8988T (cell line): ENCODE data around the gene SDF4.

Experiments
- DNase-seq: peaks from one replicate; pipeline ENCODE4 v3.0.0; 2011

SDF4 gene

DNA sequence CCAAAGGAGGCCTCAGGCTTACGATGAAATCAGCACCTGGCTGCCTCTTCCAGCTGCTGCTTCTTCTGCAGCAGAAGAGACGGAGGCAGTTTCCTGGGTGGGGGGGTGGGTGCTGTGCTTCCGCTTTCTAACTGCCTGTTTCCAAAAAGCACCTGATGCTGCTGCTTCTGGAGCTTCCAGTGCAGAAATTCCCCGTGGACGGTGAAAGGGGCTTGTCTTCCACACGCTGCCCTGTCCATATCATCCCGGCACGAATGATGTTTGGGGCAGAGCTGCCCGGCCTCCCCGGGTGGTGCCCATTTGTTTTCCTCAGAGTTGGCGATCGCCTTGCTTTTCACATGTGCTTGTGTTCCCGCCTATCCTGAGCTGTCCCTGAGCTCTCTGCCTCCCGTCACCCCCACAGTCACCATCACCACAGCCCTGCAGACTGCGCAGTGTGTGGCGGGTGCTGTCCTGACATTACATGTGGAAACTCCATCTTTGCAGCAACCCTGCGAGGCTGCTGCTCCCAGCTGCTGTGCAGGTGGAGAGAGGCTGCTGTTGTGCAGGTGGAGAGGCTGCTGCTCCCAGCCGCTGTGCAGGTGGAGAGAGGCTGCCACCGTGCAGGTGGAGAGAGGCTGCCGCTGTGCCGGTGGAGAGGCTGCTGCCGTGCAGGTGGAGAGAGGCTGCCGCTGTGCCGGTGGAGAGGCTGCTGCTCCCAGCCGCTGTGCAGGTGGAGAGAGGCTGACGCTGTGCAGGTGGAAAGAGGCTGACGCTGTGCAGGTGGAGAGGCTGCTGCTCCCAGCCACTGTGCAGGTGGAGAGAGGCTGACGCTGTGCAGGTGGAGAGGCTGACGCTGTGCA, 56.4 kb downstream of the SDF4 start:
- DNase-seq, result no peak

DNA sequence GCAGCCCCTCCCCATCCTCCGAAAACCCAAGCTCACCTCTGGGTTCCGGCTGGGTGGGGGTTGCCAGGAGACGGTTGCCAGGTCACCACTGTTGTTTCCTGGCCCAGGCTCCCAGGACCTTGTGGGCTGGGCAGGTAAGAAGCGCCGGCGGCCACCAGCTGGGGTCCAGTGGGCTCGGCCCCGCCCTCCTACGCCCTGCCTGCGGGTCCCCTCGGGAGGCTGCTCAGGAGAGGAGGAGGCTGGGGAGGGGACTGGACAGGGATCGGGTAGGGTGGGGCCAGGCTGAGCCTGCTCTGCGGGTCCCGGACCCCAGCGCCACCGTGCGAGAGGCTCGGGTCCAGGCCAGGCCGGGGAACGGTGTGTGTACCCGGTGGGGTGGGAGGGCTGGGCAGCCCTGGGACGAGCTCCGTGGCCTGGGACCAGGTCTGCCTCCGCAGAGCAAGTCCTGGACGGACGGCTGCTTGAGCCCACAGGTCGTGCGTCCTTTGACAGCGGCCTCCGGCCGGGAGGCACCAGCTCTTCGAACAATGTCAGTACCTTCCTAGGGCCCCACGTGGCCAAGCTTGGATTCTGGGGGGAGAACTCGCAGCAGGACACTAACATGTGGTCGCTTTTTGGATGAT, 57.9 kb downstream of the SDF4 start, which contains the start of gene TTLL10:
Gene TTLL10 (plus strand): TSS at position 88 of the 623 bp plus-strand sequence. CDS start 5,336 bp downstream, outside the sequence.
- DNase-seq, result no peak

DNA sequence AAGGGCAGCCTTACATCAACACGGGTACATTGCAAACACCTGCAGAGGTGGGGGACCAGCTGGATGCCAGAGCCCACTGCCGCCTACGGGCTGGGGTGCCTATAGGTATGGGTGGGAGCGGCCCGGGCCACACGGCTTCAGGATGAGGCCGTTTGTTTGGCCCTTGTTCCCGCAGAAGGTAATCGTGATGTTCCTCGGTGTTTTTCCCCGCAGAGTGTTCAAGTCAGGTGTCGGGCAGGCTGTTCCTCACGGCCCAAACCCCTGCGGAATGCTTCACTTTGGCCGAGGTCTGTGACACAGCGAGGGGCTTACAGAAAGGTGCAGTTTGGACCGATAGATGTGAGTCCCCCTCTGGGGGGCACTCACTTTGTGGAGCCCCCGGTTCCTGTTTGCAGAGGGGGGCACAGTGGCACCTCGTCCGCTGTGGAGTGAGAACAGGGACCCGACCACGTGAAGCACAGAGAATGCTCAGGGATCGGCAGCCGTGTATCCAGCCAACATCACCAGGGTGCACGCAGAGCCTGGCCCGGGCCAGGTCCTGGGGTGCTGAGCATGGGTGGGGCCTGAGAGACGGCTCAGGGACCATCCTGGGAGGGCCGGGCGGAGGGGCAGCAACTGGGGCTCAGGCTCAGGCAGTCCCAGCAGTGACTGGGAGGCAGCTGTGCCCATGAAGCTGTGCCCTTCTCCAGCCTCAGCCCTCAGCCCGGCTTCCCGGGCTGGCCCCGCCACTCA, 58.6 kb downstream of the SDF4 start:
- no peak for DNase-seq

DNA sequence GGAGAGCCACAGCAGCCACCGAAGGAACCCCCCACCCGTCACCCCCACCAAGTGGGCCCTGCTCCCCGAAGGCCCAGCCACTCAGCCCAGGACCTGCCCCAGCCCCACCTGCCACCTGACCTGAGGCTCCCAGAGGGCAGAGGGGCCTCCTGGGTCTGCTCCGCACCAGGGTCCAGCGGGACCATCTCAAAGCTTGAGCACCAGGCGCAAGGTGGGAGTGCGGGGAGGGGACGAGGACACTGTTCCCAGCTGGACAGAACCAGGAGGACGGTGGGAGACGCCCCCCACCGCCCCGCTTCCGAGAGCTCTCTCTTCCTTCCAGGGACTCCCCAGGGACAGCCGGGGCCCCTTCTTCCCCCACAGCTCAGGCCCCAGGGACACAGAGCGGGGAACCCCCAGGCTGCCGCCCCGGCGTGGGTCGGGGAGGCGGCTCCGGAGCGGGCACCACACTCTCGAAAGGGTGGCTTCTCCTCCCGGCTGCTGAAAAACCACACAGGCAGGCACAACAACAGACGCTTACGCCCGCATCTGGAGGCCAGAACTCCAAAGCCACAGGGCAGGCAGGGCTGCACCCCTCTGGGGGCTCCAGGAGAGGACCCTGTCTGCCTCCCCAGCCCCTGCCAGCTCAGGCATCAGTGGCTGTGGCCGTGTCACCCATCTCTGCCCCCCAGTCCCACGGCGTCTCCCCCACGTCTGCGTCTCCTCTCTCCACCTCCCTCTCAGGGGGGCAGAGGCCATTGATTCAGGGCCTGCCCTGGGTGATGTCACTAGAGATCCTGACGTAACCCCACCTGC, 60.1 kb downstream of the SDF4 start:
- DNase-seq, result no peak

DNA sequence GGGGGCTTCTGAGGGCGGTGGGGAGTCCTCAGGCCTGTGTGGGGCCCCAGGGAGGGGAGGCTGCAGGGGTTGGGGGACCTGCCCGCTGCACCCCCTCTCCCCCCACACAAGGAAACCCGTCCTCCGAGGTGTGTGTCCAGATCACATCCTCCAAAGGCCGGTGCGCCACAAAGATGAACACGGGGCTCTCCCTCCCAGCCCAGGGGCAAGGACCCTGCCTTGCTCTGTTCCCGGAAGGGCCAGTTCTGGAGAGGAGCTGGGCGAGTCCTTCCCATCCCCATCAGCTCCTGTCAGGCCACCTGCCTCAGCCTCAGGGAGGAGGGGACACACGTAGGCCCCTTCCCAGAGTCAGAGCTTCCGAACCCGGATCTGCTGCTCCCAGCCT, 60.6 kb downstream of the SDF4 start:
- no peak for DNase-seq

DNA sequence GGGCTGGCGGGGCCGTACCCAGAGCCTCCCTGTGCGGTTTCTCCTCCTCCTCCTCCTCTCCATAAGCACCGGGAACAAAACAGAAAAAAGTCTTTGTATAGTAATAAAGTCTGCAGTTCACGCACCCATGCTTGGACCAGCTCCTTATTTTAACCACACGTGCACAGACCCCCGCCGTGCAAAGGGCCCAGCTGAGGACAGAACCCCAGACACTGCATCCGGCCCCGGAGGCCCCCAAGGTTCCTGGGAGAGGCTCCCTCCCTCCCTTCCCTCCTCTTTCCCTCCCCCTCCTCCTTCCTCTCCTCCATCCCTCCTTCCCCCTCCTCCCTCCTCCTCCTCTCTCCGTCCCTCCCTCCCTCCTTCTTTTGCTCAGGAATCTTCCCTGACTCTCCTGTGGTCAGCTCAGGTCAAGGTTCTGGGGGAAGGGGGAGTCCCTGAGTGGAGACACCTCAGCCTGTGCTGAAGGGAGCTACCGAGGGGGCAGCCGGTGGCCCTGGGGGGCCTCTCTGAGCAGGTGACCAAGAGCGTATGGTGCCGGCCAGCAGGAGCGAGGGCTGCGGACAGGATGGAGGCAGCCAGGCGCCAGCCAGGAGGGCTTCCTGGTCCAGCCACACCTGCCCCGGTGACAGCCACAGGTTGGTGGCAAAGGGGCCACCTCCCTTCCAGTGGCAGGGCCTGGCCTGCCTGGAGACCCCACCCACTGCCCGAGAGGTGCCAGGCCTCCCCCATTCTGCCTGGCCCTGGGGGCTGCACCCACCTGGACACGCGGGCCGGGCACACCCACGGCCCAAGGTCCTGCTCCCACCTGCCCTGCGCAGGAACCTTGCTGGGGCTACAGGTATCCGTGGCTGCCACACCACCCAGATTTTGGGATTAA, 61.3 kb downstream of the SDF4 start:
- no peak for DNase-seq

DNA sequence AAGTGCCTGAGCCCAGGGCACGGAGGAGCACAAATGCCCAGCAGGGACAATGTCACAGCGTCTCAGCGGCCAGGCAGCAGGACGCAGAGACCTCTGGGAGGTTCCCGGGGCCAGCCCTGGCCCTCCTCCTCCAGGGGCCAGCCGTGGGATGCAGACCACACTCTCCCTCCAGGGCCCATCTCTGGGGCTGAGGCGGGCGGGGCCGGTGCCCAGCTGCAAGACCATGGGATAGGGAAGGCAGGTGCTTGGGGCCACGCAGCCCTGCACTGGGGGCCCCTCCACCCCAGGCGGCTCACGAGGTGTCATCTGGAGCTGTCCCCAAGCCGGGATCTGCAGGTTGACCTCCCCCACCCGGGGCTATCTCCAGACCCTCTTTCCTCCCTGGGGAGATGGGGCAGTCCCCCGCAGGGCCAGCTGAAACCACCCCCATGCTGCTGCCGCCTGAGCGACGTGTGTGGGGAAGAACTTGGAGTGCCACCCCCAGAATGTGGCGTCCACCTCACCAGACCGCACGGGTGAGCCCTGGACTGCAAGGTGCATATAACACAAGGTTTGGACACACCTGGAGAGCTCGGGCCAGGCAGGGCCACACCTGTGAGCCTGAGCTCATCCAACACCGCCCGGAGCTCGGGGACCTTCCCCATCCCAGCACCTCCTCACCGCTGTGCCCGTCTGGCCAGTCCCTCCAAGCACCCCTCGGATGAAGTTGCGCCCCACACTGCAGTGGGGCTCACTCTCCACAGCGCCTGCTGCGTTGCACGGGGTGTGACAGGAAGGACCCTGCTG, 62.2 kb downstream of the SDF4 start:
- DNase-seq, result no peak

DNA sequence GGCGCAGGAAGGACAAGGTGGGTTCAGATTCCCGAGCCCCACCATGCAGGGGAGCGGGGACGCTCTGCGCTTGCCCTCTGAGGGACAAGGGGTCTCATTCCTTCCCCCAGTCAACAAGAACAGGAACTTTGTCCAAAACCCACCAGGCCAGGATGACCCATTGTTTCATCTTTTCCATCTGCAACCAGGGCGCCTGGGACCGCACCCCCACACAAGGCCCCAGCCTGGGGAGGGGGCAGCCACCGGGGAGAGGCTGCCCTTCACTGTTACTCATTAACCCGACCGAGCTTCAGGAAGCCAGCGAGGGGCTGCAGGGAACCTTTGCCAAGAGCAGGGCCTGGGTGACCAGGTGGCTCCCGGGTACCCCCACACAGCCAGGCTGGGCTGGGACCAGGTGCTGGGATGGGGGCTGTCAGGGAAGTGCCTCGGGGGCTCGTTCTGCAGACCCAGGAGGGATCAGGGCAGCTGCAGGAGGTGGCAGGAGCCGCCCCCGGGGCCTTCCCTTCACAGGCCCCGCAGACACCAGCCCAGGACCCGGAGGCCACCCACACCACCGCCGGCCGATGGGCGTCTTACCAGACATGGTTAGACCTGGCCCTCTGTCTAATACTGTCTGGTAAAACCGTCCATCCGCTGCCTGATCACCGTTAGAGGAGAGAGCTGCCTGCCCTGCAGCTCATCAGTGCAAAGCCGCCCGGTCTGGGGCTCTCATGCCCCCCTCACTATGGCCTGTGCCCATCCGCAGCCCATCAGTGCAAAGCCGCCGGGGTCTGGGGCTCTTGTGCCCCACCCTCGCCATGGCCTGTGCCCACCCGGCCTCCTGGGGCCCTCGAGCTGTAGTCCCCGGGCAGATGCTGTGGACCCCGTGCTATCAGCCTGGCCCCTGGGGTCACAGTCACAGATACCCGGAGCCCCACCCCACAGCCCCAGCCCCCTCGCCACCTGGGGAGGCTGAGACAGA, 63.1 kb downstream of the SDF4 start:
- DNase-seq, result no peak

DNA sequence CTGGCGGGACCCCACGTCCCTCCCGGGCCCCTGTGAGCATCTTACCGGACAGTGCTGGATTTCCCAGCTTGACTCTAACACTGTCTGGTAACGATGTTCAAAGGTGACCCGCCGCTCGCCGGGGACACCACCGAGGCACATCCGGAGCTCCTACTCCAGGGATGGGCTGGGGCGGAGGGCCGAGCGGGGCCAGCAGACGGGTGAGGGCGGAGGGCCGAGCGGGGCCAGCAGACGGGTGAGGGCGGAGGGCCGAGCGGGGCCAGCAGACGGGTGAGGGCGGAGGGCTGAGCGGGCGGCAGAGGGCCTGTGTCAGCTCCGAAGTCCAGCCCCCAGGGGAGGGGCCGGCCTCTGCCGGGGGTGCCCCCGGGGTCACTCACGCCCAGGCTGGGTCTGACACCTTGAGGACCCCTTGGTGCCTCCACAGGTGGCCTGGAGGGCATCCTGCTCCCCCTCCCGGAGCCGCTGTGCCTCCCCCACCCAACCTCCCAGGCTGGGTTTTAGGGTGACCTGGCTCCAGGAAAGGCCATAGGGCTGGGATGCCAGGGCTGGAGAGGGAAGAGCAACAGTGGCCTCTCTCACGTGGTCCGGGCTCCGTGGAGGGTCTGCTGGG, 63.9 kb downstream of the SDF4 start:
- DNase-seq, result no peak

DNA sequence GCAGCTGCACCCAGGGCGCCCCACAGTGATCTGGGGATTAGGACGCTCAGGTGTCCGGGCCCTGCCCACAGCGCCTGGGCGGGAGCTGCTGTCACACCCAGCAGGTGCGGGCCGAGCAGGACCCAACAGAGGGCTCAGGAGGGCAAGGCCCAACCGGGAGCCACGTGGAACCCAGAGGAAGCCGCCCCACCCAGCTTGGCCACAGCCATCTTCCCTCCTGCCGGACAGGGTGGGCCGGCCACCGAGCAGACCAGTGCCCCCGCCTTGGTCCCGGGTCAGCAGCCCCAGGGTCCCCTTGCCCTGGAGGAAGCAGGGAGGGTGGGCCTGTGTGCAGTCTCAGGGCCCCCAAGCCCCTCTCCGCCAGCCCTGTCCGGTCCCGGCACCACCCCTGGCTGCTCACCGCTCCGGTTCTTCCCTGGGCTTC, 64.4 kb downstream of the SDF4 start:
- no peak for DNase-seq
